Mammary epithelial cell (primary cell): ENCODE data around the gene TUBB4A.

Experiments
- CTCF ChIP-seq, 2 donors: IDR thresholded peaks in 1 of 2; conservative IDR thresholded peaks in 1 of 2; 2 replicates each; pipeline ENCODE4 v1.5.1; 2011 to 2012; ENCODE audit warnings: inconsistent platforms in 2 of 2, low read length in 2 of 2, mild to moderate bottlenecking in 2 of 2, control low read depth in 1 of 2, low read depth in 1 of 2; ENCODE audit not compliant: insufficient read depth in 1 of 2; ENCODE audit errors: extremely low read depth in 1 of 2
- EZH2 ChIP-seq: IDR thresholded peaks from 2 replicates; pipeline ENCODE4 v1.6.1; 2012; ENCODE audit warnings: low read length, inconsistent platforms, borderline replicate concordance

- TF ChIP-seq CTCF (conservative IDR thresholded peaks at IDR 0.05 in 1 of 2, IDR thresholded peaks at IDR 0.05 in 1 of 2; ENCODE audit: extremely low read depth in 1 of 2, insufficient read depth in 1 of 2, low read depth in 1 of 2, low read length in 2 of 2) (no peak), EZH2 (no peak)
Measured at GRCh38 chr19:6459262-6460098, 42.6 kb downstream of the TUBB4A start, which contains the start of gene SLC25A23.
